ENCODE results near the gene UBP1.
"Not testable (repeated sequence)": the region's sequence is repeated elsewhere in the genome, so short reads cannot be mapped to it uniquely, and the experiment has no call there.

UBP1 gene, protein sequence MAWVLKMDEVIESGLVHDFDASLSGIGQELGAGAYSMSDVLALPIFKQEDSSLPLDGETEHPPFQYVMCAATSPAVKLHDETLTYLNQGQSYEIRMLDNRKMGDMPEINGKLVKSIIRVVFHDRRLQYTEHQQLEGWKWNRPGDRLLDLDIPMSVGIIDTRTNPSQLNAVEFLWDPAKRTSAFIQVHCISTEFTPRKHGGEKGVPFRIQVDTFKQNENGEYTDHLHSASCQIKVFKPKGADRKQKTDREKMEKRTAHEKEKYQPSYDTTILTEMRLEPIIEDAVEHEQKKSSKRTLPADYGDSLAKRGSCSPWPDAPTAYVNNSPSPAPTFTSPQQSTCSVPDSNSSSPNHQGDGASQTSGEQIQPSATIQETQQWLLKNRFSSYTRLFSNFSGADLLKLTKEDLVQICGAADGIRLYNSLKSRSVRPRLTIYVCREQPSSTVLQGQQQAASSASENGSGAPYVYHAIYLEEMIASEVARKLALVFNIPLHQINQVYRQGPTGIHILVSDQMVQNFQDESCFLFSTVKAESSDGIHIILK

DNA sequence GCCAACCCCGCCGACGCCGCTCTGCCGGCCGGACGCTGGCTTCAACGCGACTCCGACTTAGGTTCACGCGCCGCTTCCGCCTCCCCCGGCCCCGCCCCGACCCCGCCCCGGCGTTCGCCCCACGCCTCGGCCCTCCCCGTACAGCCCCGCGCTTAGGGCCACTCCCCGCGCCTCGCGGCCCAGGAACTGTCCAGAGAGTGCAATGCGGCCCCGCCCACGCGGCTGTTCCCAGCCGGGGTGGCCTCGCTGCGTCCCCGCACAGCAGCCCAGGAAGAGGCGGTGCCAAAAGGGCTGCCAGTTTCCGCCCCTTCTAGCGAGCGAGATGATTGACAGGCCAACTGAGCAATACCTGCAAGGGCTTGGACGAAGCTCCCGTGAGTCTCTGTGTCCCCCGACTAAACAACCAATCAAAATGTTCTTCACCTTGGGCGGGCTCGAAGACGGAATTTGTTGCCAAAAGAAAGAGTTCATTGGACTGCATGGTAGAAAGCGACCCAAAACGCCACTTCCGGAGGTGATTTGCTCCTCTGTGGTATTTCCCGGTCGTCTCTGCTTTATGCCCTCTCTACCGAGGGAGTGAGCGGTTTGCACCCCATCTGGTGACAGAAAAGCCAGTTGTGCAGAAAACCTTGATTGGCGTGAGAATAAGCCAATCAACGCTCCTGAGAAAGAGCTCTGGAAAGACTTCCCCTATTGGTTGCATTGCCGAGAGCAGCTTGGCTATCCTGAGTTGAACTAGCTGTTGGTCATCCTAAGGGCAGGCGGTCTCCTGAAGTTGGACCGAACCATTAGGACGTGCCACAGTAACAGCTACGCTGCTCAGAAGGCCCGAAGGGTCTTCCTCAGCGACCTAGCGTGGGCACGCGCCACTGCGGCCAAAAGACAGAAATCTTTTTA, at the start of gene UBP1:
Gene UBP1, minus strand, starts transcription at position 78 of the 897 bp plus-strand sequence. CDS start 557 bp downstream, outside the sequence.
- DNase-seq (ENCODE audit: low read depth in 2 of 2), result peak; percentile 86 to 92

DNA sequence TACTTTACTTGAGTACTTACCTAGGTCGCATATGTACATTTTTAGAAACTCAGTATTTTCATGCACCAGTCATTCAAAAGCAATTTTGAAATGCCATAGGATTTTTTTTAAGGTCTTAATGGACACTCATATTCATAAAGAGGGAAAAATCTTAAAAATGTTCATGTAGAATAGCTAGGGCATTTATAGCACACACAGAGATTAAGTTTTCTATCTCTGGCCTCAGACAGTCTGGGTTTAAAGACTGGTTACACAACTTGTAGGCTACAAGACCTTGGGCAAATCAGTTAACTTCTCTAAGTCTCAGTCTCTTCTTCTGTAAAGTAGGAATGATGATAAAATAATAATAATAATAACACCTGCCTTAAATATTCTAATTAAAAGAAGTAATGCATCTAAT, 48.5 kb upstream of the UBP1 start:
- DNase-seq (ENCODE audit: low read depth in 2 of 2), result no peak

DNA sequence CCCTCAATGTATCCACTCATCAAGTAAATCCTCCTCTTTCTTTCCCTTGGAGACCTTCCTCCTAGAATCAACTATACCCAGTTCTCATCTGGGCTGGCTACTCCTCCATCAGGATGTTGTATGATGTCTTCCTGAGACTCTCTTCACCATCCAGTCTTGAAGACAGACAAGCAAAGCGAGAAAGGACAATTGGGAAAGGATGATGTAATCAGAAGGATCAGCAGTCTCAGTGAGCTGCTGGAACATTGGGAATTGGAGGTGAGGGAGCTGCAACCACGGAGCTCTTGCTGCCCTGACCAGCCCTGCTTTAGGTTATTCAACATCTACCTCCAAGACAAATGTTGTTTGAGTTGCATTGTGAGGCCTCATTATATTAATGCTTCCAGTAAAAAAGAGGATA, 48.0 kb upstream of the UBP1 start:
- DNase-seq (ENCODE audit: low read depth in 2 of 2), result no peak

DNA sequence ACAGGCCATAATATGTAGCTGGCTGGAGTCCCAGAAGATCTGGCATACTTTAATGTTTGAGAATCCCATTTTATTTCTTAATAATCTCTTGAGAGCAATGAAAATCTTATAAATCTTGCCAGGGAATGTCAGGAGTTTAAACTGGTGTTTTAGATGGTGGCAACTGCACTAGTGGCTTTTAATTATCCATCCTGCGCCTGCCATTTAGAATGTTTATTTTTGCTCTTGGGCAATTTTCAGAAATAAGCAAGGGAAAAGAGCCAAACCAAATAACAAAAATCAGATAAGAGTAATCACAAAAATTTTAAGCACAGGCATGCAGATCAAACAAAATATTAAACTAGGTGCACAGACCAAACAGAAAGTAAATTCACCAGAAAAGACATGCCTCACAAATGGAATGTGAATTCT, 41.9 kb upstream of the UBP1 start:
- no peak for DNase-seq (ENCODE audit: low read depth in 2 of 2)

DNA sequence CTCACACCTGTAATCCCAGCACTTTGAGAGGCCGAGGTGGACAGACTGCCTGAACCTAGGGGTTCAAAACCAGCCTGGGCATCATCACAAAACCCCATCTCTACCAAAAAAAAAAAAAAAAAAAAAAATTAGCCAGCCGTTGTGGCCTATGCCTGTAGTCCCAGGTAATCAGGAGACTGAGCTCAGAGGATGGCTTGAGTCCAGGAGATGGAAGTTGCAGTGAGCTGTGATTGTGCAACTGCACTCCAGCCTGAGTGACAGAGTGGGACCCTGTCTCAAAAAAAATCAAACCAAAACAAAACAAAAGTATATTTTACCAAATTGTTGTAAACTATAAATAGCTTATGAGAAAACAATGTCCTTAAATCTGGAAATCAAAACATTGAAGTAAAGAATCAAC, 34.7 kb upstream of the UBP1 start:
- DNase-seq (ENCODE audit: low read depth in 2 of 2), result no peak

DNA sequence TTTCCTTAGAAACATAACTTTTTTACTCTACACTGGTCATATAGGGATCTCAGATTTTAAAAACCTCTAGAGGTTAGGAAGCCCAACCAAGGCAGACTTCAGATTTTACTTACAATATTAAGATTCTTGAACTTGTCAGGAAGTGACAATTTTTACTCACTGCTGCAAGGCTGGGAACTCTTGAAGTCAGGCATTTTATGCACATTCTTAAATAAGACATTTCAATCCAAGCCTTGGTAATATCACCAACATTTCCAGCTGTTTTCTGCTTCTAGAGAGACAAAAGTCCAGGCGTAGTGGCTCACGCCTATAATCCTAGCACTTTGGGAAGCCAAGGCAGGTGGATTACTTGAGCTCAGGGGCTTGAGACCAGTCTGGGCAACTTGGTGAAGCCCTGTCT, 33.6 kb upstream of the UBP1 start:
- no peak for DNase-seq (ENCODE audit: low read depth in 2 of 2)

DNA sequence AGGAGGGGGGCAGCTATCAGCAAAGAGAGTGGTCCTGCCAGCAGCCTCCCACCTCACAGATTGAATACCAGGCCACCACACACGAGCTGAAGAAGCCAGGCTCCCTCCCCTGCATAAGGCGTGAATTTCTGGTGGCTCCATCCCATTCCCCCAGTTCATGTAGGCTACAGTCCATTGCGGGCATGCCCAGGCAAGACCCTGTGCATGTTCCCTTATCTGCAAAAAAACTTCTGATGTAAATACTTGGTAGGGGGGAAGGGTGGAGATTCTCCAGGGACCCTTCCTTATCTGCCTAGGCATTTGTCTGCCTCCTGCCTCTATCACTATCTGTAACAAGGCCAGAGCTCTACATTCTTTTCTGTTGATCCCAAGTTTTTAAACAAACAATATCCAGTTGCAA, 27.6 kb upstream of the UBP1 start:
- no peak for DNase-seq (ENCODE audit: low read depth in 2 of 2)

DNA sequence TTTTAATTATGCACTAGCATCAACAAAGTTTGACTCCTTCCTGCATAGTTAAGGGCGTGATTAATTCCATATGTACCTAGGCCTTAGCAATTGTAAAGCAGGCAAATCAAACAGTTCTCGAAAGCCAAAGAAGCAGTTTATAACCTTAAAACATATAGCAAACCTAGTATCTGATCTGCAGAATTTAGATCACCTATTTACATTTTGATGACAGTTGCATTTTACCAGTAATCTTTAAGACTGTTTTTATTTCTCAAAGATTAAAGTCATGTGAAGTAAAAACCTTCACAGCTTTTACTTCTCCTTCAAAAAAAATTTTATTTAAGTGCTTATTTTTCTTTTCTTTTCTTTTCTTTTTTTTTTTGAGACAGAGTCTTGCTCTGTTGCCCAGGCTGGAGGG, 20.9 kb upstream of the UBP1 start:
- no peak for DNase-seq (ENCODE audit: low read depth in 2 of 2)

DNA sequence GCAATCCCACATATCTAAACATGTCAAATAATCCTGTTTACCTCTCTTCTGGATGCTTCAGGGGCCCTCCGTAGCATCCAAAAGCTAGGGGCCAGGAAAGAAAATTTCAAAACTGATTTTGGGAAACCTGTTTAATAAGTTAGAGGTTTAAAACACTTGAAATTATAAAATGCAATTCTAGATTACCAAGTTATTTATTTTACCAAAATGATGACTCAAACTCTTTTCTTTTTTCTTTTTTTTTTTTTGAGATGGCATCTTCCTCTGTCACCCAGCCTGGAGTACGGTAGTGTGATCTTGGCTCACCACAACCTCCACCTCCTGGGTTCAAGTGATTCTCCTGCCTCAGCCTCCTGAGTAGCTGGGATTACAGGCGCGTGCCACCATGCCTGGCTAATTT, 19.4 kb upstream of the UBP1 start:
- not testable (repeated sequence) for DNase-seq (ENCODE audit: low read depth in 2 of 2)

DNA sequence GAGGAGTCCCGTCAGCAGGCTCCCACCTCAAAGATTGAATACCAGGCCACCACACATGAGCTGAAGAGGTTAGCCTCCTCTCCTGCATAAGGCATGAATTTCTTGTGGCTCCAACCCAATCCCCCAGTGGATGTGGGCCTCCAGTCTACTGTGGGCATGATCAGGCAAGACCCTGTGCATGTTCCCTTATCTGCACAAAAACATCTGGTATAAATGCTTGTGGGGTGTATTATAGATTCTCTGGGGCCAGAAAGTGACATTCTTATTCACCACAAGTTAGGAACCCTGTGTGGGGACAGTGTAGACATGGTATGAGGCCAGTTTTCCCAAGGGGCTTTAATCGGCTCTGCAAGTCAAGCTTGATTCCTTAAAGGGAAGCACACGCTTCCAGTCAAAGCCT, 18.2 kb upstream of the UBP1 start:
- no peak for DNase-seq (ENCODE audit: low read depth in 2 of 2)

DNA sequence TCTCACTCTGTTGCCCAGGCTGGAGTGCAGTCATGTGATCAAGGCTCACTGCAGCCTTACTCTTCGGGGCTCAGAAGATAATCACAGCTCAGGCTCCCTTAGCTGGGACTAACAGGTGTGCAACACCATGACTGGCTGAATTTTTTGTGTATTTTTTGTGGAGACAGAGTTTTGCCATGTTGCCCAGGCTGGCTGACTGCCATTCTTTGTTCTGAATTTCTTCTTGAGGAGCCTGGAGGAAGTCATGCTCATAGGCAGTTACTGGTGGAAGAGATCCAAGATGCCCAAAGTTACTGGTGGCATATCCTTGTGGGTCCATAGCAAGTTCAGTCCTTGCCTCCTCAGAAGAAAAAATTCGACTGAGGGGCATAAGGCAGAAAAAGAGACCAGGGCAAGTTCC, 16.6 kb upstream of the UBP1 start:
- DNase-seq (ENCODE audit: low read depth in 2 of 2), result no peak

DNA sequence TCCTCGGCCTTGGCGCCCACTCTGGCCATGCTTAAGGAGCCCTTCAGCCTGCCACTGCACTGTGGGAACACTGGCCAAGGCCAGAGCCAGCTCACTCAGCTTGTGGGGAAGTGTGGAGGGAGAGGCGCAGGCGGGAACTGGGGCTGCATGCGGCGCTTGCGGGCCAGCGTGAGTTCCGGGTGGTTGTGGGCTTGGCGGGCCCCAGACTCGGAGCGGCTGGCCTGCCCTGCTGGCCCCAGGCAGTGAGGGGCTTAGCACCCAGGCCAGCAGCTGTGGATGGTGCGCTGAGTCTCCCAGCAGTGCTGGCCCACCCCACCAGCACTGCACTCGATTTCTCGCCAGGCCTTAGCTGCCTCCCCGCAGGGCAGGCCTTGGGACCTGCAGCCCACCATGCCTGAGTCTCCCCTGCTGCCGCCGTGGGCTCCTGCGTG, 13.1 kb upstream of the UBP1 start:
- no peak for DNase-seq (ENCODE audit: low read depth in 2 of 2)

DNA sequence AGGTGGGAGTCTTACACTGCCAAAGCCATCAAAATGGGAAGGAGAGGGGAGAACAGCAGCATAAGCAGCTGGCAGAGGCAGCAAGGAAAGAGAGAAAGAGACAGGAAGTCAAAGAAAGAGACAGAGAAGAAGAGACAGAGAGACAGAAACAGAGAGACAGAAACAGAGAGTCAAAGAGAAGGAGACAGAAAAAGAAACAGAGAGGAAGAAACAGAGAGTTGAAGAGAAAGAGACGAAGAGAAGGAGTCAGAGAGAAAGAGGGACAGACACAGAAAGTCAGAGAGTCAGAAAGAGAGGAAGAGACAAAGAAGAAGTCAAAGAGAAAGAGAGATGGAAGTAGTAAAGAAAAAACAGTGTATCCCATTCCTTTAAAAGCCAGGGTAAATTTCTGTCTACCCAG, 11.8 kb upstream of the UBP1 start:
- not testable (repeated sequence) for DNase-seq (ENCODE audit: low read depth in 2 of 2)

DNA sequence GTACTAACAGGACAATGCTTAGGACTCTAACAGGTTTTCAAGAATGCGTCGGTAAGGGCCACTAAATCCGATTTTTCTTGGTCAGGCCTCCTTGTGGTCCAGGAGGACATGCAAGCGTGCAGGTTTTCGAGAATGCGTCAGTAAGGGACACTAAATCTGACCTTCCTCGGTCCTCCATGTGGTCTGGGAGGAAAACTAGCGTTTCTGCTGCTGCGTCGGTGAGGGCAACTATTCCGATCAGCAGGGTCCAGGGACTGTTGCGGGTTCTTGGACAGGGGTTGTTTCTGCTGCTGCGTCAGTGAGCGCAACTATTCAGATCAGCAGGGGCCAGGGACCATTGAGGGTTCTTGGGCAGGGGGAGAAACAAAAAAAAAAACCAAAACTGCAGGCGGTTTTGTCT, 7.8 kb upstream of the UBP1 start:
- DNase-seq (ENCODE audit: low read depth in 2 of 2), result no peak

DNA sequence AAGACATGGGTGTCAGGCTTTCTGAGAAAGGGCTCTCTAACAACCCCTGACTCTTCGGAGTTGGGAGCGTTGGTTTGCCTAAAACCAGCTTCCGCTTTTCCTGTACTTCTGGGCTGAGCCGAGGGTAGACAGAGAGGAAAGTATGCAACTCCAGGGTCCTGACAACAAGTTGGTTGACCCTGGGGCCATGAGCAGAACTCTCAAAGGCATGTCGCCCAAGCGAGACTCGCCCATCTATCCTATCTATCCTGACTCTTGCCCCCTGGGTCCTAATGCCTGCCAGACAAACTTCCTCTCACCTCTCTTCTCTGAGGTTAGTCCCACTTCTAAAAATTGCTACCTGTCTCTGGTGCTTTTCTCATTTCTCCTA, 7.0 kb upstream of the UBP1 start:
- DNase-seq (ENCODE audit: low read depth in 2 of 2), result not testable (repeated sequence)

DNA sequence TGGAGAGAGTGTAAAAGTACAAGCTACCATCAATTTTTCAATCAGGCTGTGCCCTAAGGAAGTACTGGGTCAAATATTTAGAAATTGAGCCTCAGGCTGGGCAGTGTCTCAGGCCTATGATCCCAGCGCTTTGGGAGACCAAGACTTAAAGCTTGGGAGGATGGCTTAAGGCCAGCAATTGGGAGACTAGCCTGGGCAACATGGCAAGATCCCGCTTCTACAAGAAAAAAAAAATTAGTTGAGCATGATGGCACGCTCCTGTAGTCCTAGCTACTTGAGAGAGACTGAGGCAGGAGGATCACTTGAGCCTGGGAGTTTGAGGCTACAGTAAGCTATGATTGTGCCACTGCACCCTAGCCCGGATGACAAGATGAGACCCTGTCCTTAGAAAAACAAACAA, 2.0 kb upstream of the UBP1 start:
- DNase-seq (ENCODE audit: low read depth in 2 of 2), result no peak

DNA sequence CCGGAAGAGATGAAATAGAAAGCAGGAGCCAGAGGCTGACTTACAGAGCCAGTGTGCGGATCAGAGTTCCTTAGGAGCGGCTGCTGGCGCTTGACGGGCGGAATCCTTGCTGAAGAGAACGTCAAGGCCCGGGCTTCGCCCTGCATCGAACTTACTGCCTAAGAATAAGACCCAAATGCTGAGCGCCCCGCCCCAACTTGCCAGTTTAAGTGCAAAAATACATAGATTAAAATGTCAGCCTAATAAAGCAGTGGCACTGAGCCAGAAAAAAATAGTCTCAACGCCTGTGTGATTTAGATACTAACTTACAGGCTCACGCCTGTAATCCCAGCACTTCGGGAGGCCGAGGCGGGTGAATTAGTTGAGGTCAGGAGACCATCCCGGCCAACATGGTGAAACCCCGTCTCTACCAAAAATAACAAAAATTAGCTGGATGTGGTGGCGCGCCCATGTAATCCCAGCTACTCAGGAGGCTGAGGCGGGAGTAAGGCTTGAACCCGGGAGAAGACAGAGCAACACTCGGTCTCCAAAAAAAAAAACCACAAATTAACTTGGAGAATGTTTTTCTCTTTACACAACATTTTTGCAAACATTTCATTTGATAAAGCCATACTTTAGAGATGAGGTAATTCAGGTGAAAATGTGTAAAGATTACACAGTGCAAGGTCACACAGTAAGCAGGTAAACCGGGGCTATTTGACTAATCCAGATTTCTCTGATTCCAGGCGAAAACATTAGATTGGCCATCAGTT, 1.2 kb upstream of the UBP1 start:
- no peak for DNase-seq (ENCODE audit: low read depth in 2 of 2)

DNA sequence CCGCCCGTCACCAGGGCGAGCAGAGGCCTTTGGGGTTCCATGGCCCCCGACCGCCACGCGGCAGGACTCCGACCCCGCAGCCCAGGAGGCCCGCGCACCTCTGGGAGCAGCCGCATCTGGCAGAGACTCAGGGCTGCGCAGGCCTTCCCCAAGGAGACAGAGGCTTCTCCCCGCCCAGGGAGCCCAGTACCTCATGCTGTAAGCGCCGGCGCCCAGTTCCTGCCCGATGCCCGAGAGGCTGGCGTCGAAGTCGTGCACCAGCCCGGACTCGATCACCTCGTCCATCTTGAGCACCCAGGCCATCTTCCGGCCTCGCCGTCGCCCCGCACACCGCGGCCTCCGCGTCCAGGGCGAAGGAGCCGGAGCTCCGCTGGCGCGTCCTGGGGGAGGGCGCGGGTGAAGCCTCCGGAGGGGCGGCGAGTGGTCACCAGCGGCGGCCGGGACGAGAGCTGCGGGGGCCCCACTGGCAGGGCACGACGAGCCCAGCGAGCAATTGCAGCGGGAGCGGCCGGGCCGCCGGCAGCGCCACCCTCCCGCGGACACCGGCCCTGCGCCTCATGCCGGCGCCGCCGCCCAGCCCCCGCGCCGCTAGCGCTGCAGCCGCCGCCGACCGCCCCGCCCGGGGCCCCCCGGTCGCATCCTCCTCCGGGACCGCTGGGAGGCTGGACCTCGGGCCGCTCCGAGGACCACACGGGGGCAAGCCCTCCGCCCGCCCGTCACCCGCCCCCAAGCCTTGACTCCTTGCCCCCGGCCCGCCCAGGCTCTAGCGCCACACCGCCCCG, 468 bp downstream of the UBP1 start:
- peak; percentile 4 to 18 for DNase-seq (ENCODE audit: low read depth in 2 of 2)

DNA sequence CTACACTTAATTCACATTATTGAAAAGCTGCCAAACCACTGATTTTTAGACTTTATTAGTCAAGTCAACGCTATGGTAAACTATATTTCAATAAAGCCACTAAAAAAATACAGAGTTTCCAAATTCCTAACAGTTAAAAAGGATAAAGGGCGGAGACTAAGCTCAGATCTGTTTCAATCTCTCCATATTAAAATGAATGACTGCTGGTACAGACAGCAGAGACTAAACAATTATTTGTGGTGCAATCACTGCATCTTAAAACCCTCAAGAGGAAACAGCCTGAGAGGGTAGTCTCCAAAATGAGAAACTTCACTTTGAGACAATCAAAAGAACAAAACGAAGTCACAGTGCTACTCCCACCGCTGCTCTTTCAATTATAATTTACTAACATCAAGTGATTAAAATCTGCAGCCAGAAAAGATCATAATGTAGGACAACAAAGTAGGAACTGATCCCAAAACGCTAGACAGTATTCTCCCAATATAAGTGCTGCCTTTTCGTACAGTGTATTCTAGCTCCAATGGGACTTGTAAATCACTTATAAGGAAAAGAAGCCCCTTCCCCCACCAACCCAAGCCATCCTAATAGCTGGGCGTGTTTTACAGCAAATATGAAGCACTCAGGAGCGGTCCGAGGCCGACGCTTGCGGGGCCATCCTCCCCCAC, 1.2 kb downstream of the UBP1 start:
- no peak for DNase-seq (ENCODE audit: low read depth in 2 of 2)

DNA sequence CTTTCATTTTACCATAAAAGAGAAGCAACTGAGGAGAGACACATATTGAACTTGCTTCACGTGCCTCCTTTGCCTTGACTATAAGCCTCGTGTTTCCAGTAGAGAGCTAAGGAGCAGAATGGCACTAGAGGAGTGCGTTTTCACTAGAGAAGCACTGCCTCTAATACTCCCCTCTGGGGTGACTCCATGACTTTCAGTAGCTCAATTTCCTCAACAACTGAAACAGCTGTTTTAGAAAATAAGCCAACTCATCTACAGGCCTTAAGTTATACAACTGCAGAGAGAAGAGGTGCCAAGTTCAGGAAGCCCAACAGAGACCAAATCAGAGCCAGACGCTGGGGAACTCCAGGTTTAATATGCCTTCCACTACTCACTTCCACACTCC, 1.9 kb downstream of the UBP1 start:
- no peak for DNase-seq (ENCODE audit: low read depth in 2 of 2)

Data from stimulated activated CD8-positive, alpha-beta memory T cell treated with anti-CD3 and anti-CD28 coated beads, Interleukin-7, amount 100 ng/mL, for 1 hour (primary cell).